PFSK-1 (cell line): ENCODE measurements around the gene ING4.

ENCODE experiments used
- POLR2AphosphoS5 ChIP-seq: IDR thresholded peaks from 2 replicates; pipeline ENCODE4 v1.6.1; 2012; ENCODE audit warnings: low read depth, mild to moderate bottlenecking, control low read depth, low read length, moderate library complexity
- TAF1 ChIP-seq: IDR thresholded peaks from 2 replicates; pipeline ENCODE4 v1.6.1; 2012; ENCODE audit warnings: low read length, control low read depth, borderline replicate concordance; ENCODE audit not compliant: insufficient read depth
- TF ChIP-seq, protein P1 (sequence below), 2 experiments: IDR thresholded peaks; 2 replicates each; pipeline versions ENCODE4 v1.6.1 to v1.8.0; 2011 to 2012; ENCODE audit warnings: low read depth in 2 of 2, low read length in 2 of 2, control low read depth in 1 of 2, inconsistent platforms in 1 of 2, mild to moderate bottlenecking in 1 of 2, moderate library complexity in 1 of 2; ENCODE audit not compliant: insufficient read depth in 1 of 2

DNA sequence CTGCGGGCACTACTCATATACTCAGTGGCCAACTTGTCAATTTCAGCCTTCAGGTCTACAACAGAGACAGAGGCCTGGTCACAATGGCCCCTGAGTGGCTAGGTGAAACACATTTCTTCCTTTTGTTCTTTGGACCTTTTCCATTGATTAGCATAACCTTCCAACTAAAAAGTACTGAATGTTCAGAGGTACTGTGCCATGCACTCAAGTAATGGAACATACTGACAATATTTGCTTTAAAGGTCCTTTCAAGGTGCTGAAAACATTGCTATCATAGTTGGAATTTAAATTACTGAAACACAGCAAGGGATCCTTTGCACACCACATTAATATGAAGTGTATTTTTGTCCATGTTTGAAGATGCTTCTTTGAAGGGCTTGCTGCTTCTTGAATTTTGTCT, 9.6 kb downstream of the ING4 start:
- no peak for TF ChIP-seq POLR2AphosphoS5
- TF ChIP-seq, protein P1, sequence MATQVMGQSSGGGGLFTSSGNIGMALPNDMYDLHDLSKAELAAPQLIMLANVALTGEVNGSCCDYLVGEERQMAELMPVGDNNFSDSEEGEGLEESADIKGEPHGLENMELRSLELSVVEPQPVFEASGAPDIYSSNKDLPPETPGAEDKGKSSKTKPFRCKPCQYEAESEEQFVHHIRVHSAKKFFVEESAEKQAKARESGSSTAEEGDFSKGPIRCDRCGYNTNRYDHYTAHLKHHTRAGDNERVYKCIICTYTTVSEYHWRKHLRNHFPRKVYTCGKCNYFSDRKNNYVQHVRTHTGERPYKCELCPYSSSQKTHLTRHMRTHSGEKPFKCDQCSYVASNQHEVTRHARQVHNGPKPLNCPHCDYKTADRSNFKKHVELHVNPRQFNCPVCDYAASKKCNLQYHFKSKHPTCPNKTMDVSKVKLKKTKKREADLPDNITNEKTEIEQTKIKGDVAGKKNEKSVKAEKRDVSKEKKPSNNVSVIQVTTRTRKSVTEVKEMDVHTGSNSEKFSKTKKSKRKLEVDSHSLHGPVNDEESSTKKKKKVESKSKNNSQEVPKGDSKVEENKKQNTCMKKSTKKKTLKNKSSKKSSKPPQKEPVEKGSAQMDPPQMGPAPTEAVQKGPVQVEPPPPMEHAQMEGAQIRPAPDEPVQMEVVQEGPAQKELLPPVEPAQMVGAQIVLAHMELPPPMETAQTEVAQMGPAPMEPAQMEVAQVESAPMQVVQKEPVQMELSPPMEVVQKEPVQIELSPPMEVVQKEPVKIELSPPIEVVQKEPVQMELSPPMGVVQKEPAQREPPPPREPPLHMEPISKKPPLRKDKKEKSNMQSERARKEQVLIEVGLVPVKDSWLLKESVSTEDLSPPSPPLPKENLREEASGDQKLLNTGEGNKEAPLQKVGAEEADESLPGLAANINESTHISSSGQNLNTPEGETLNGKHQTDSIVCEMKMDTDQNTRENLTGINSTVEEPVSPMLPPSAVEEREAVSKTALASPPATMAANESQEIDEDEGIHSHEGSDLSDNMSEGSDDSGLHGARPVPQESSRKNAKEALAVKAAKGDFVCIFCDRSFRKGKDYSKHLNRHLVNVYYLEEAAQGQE (IDR thresholded peaks at IDR 0.05; ENCODE audit: insufficient read depth in 1 of 2, low read depth in 2 of 2, low read length in 2 of 2) = no peak
- TF ChIP-seq TAF1 = no peak
